Subcutaneous adipose tissue (tissue), 4 donors: ENCODE results near the gene KIF21A. TPM values are rescaled to one million over a fixed set of nuclear protein-coding genes. Genes with fewer than 3 reads are reported as not detected.

Experiments
- total RNA-seq, 4 donors: library from RNA; depleted of rRNA; stranded (reverse); fragments of >200 nt; gene quantifications; one replicate each; pipeline ENCODE4 v1.1.0, GENCODE V29; 2016
- TF ChIP-seq, protein P1 (sequence below): fragments of 450-650 bp; IDR thresholded peaks from one replicate; pipeline ENCODE4 v1.5.1; 2016; ENCODE audit warnings: low read depth, mild to moderate bottlenecking, control low read depth, antibody characterized with exemption, moderate library complexity

The KIF21A gene
- total RNA-seq, 4 donors from 2014 or later: 9.2 to 27.1 (median 20.8) TPM

DNA sequence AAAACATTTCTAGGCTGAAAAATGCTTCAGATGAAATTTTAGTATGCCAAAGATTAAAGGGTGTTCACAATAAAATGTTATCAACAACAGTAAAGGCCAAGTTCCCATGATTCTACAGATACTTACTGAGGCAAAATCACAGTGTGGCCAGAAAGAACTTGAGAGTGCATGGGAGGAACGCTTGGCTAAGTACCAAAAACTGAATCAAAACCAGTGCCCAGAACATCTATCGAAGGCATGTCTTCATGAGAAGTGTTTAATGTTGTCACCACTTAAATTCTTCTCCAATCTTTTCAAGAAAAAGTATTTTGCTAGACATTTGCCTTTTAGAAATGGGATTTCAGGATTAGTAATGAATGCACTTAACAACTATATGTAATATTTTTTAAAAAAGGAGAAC lies 41.5 kb downstream of the KIF21A start:
- TF ChIP-seq, protein P1, sequence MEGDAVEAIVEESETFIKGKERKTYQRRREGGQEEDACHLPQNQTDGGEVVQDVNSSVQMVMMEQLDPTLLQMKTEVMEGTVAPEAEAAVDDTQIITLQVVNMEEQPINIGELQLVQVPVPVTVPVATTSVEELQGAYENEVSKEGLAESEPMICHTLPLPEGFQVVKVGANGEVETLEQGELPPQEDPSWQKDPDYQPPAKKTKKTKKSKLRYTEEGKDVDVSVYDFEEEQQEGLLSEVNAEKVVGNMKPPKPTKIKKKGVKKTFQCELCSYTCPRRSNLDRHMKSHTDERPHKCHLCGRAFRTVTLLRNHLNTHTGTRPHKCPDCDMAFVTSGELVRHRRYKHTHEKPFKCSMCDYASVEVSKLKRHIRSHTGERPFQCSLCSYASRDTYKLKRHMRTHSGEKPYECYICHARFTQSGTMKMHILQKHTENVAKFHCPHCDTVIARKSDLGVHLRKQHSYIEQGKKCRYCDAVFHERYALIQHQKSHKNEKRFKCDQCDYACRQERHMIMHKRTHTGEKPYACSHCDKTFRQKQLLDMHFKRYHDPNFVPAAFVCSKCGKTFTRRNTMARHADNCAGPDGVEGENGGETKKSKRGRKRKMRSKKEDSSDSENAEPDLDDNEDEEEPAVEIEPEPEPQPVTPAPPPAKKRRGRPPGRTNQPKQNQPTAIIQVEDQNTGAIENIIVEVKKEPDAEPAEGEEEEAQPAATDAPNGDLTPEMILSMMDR: no peak

DNA sequence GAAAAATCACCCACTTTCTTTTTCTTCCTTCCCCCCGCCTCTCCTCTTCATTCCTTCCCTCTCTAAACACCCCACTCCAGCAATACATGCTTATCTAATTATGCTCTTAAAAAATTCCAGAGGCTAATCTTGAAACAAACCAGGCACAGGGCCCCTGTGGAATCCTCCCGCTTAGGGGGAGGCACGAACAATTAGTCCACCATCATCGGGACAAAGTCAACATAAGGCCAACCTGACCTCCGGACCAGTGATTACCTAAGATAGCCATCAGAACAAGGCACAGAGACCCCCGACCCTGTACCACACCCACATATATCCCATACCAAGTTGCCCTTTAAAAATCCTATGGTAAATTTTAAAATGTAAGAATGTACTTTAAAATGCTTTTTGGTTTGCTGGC lies 47.1 kb downstream of the KIF21A start:
- TF ChIP-seq, protein P1: no peak

DNA sequence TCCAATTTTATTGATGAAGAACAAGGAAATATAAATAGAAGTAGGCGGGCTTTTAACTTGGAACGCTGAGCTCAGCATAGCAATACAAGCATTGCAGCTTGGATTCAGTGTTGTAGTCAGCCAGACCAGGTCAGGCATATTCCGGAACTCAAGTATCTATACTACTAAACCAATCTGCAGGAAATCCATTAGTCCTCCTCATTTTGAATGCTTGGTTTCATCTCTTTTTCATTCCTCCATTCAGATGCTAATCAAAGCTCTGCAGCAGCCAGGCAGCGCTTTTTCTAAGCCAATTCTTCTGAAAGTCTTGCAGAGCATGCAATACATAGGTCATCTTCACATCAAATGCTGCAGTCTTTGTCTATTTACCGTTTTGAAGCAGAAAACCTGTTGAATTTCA lies 49.0 kb downstream of the KIF21A start:
- TF ChIP-seq, protein P1: no peak

DNA sequence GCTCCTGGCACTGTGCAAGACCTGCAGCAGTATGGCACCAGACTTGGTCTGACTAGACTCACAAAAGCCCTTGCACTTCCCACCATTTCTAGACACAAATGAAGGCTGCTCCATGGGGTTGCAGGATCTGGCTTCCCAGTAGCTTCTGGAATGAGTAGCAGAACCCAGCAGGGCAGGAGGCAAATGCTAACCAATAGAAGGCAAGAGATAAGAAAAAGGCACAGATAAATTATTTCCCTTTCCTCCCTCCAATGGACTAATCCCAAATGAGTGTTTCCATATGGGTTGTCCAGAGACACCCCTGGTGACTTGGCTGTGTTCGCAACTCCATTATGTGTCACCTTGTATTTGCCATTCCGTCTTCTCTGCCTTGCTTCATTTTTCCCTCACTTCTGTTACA lies 49.7 kb downstream of the KIF21A start:
- TF ChIP-seq, protein P1: no peak

DNA sequence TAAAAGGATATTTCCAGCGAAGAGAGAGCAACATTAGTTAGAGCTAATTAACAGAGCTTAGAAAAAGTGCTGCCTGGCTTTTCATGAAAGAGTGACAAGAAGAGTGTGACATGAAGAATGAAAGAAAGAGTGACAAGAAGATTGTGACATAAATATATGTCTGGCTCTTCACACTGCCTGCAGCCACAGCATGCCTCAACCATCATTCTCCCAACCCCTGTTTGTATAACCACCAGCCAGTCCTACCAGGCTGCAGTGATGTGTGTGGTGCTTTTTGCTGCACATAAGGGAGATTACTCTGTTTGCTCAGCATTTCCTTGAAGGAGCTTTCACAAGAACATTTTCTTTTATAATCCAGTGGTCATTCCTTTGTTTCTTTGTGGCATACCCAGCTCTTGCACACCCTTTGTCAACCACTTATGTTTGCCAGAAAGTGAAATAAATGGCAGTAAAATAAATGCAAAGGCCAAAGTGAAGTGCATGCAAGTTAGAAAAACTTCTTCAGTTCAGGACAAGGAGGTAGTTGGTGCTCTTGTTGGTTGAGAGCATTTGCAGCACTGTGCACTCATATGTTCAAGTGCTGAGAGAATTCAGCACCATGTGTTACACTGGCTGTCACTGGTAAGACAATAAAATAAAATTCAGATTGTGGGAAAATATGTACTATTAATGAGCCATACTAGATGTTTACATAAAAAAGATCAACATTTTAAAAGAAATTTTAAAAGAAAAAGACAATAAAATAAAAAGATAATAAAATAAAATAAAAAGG lies 50.6 kb downstream of the KIF21A start:
- TF ChIP-seq, protein P1: no peak

DNA sequence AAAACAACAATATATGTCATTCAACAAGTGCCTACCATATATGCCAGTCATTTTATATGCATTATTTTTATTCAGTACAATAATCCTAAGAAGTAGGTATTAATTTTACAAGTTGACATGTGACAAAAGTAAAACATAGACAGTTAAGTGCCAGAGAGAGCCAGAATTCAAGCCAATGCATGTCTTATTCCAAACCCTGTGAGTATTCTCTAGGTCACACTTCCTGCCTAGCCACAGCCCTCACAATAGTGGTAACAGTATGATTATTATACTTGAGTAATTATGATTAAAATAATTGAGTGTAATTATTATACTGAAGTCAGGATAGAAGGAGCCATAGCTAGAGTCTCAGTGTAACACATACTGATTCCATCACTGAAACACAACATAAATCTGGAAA lies 52.2 kb downstream of the KIF21A start:
- TF ChIP-seq, protein P1: no peak

DNA sequence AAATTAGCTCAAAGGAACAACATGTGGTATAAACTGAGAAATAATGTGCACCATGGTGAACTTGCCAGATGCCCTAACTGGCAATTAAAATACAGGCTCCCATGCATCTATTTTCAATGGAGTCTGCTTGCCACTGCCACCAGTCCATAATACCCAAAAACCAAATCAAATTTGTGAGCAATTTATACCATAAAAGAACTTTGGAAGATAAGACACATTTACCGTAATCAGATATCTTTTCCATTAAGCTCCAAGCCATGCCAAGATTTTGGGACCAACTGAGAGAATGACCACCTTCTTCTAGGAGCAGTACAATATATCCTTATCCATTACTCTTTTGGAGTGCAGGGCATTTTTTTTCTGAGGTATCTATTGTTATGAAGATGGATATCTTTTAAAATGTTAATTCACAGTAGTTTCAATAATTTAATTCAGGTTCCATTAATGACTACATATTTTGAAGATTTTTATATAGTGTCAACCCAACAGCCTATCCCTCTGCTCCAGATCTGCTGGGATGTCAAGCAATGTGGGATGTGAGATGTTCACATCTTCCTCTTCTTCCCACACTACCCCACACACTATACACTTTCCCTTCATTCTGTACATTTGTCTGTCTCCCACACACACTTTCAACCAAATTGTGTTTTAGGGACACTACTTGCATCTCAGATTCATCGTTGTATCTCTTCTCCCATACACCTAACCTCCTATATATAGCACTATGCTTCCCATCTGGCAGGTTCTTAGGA lies 53.3 kb downstream of the KIF21A start:
- TF ChIP-seq, protein P1: no peak
